ENCODE results near the gene PPARD. TPM values are rescaled to one million over a fixed set of nuclear protein-coding genes. Genes with fewer than 3 reads are reported as not detected.
A peak's percentile ranks its signal among the peaks of the same experiment; 100 is the strongest.

Gene PPARD
- polyA plus RNA-seq, 1 experiment = 26.9 TPM

DNA sequence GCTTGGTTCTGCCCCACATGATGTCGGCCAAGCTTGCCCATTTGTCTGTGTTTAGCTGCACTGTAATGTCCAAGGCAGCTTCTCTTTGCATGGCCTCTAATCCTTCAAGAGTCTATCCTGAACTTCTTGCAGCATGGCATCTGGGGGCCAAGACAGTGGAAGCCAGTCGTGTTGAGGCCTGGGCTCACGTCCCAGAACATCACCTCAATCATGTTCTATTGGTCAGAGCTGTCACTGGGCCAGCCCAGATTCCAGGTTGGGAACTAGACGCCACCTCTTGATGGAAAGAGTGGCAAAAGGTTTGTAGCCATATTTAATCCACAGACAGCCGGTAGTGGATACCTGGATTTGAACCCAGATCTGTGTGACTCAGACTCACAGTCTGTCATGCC is 25.3 kb downstream of the PPARD start:
- Histone ChIP-seq H3K4me3 (ENCODE audit: low read depth, low read length) (no peak overlapping the region), H3K9me3 (ENCODE audit: control insufficient read depth, insufficient read depth, low read length) (no peaks in the 10 kb centered on the region), H3K27me3 (ENCODE audit: control insufficient read depth, insufficient read depth, low read length) (no peaks in the 10 kb centered on the region), H3K27ac (ENCODE audit: low read depth, low read length) (peak overlapping the region; percentile 58)
- CTCF ChIA-PET = no interaction called here
- TF ChIP-seq, protein P1, sequence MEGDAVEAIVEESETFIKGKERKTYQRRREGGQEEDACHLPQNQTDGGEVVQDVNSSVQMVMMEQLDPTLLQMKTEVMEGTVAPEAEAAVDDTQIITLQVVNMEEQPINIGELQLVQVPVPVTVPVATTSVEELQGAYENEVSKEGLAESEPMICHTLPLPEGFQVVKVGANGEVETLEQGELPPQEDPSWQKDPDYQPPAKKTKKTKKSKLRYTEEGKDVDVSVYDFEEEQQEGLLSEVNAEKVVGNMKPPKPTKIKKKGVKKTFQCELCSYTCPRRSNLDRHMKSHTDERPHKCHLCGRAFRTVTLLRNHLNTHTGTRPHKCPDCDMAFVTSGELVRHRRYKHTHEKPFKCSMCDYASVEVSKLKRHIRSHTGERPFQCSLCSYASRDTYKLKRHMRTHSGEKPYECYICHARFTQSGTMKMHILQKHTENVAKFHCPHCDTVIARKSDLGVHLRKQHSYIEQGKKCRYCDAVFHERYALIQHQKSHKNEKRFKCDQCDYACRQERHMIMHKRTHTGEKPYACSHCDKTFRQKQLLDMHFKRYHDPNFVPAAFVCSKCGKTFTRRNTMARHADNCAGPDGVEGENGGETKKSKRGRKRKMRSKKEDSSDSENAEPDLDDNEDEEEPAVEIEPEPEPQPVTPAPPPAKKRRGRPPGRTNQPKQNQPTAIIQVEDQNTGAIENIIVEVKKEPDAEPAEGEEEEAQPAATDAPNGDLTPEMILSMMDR (IDR thresholded peaks at IDR 0.05; ENCODE audit: low read depth, low read length) = no peak
- POLR2A ChIA-PET = no interaction called here
- DNase-seq (ENCODE audit: low read depth, low spot score) = no peak

DNA sequence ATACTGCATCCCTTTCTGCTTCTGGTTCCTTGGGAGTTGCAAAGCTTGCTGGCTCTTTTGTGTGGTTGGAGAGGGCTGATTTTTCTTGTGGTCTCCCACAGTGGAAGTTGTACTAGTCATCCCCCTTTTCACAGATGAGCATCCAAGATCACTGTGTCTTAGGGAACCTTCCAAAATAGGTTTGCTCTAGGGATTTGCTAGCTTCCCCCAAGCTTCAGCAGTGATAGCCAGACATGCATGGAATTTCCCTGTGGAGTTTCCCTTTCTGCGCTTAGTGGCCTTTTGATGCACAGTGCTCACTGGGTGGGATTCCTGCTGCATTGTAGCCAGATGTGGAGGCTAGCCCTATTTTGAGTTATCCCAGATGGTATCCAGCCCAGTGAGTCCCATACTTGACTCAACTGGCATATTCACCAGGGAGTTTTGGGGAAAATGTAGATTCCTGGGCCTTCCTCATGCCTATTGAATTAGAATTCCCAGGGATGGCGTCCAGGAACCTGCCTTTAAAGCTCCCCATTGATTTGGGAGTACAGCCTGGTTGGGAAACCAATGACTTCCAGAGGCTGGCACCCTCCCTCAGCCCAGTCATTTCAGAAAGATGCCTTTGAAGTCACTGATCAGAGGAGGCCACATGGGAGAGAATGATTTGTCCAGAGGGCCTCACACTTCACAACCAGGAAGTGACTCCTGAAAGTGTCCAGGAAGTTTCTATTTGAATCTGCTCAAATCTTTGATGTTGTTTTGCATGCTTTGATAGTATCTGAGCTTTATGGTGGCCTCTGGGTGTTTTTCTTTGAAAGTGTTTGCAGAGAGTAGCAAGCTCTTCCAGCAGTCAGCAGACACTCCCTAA is 25.9 kb downstream of the PPARD start:
- no peaks in the 10 kb centered on the region for H3K9me3 ChIP-seq (ENCODE audit: control insufficient read depth, insufficient read depth, low read length)
- peak overlapping the region; percentile 68 for H3K27ac ChIP-seq (ENCODE audit: low read depth, low read length)
- TF ChIP-seq, protein P1 (IDR thresholded peaks at IDR 0.05; ENCODE audit: low read depth, low read length) = no peak
- POLR2A ChIA-PET = no interaction called here
- no peak overlapping the region for H3K4me3 ChIP-seq (ENCODE audit: low read depth, low read length)
- no peaks in the 10 kb centered on the region for H3K27me3 ChIP-seq (ENCODE audit: control insufficient read depth, insufficient read depth, low read length)
- DNase-seq (ENCODE audit: low read depth, low spot score) = no peak
- CTCF ChIA-PET = interaction anchor here (0.6 kb wide), 1 partner anchor 71 kb away, joined by 5 read pairs; no protein-coding TSS in a partner anchor

DNA sequence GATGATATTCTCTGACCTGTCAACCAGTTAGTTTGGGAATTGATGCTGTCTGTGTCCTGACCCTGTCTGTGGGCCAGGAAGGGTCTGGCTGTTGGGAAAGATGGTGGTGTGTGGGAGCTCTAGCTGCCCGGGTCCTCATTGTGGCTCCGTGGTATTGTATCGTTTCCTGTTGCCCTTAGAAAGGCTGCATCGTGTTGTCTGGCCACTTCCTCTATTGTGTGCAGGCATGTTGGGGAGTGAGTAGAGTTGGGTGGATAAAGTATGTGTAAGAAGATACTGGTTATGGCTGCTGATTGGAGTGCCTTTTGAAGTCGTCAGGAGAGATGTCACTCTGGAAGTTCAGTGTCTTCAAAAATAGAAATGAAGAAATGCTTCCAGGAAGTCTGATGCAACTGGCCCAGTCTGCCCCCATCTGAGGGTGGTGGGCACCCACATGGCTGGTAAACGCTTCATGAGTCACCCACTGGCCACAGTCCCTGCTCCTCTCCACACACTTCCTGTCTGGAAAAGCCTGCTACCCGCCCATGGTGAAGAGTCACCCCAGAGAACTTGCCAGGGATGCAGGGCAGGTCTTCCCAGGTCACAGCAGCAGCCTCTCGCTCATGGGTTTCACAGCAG is 27.9 kb downstream of the PPARD start:
- H3K27ac ChIP-seq (ENCODE audit: low read depth, low read length) = peak overlapping the region; percentile 91
- peak; percentile 46 for DNase-seq (ENCODE audit: low read depth, low spot score)
- H3K27me3 ChIP-seq (ENCODE audit: control insufficient read depth, insufficient read depth, low read length) = no peaks in the 10 kb centered on the region
- ChIA-PET POLR2A (interaction anchor here (1.6 kb wide), 1 partner anchor 58 kb away, joined by 6 read pairs; no protein-coding TSS in a partner anchor), CTCF (interaction anchor here (1.6 kb wide), 1 partner anchor 77 kb away, joined by 3 read pairs; no protein-coding TSS in a partner anchor)
- no peaks in the 10 kb centered on the region for H3K9me3 ChIP-seq (ENCODE audit: control insufficient read depth, insufficient read depth, low read length)
- H3K4me3 ChIP-seq (ENCODE audit: low read depth, low read length) = no peak overlapping the region; the same call in 1 of the 2 replicates
- TF ChIP-seq, protein P1 (IDR thresholded peaks at IDR 0.05; ENCODE audit: low read depth, low read length) = no peak

DNA sequence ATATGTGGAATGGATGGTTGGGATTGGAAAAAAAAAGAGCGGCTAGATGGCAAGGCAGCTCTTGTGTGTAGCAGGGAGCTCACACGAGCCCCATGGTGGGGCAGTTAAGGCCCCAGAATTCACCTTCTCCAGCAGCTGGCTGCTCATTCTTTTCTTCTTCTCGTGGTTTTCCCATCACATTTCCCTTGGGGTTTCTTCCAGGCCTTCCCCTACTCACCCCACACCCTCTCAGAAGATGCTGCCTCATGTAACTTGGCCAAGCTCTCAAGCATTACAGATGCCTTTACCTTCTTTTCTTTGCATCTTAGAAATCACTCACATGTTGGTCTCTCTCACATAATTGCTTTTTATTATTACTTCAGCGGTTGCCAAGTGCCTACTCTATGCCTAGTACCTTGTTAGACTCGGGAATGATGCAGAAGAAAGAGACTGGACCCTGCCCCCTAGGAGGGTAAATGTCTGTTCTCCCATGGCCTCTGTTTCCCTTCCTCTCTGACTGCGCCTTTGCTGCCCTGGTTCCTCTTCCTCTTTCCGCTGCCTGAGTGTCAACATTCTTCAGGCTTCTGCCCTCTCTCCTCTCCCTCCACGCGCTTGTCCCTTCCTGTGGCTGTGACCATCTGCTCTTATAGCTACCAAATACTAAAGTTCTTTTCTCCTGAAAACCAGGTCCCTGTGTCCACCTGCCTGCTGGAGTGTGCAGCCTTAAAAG is 28.6 kb downstream of the PPARD start:
- CTCF ChIA-PET = interaction anchor here (1.3 to 1.6 kb wide), 2 partner anchors 44 to 77 kb away, joined by 3 to 8 read pairs; no protein-coding TSS in a partner anchor
- TF ChIP-seq, protein P1 (IDR thresholded peaks at IDR 0.05; ENCODE audit: low read depth, low read length) = no peak
- Histone ChIP-seq H3K4me3 (ENCODE audit: low read depth, low read length) (no peak overlapping the region), H3K27ac (ENCODE audit: low read depth, low read length) (peak overlapping the region; percentile 91), H3K27me3 (ENCODE audit: control insufficient read depth, insufficient read depth, low read length) (no peaks in the 10 kb centered on the region), H3K9me3 (ENCODE audit: control insufficient read depth, insufficient read depth, low read length) (no peaks in the 10 kb centered on the region)
- DNase-seq (ENCODE audit: low read depth, low spot score) = no peak
- POLR2A ChIA-PET = interaction anchor here (1.6 kb wide), 1 partner anchor 57 kb away, joined by 6 read pairs; no protein-coding TSS in a partner anchor
